Breast epithelium (tissue), 3 donors: Measurements from ENCODE around the gene TRAPPC5.

Source experiments
- CTCF ChIP-seq, 3 donors: fragments of 450-650 bp; IDR thresholded peaks; one replicate each; pipeline ENCODE4 v1.5.1; 2016 to 2017; ENCODE audit warnings: antibody characterized with exemption in 3 of 3, mild to moderate bottlenecking in 3 of 3, moderate library complexity in 3 of 3
- POLR2AphosphoS5 ChIP-seq, 3 donors: sonication (generic); formaldehyde crosslinking; IDR thresholded peaks; one replicate each; pipeline ENCODE4 v1.6.1; 2017; ENCODE audit warnings: antibody characterized with exemption in 3 of 3

GRCh38 chr19:7698583-7698982 lies 17.9 kb downstream of the TRAPPC5 start:
- TF ChIP-seq POLR2AphosphoS5 (IDR thresholded peaks at IDR 0.05) = no peak
- no peak for TF ChIP-seq CTCF (IDR thresholded peaks at IDR 0.05)
